ENCODE data around the gene UNC79.

Gene UNC79

DNA sequence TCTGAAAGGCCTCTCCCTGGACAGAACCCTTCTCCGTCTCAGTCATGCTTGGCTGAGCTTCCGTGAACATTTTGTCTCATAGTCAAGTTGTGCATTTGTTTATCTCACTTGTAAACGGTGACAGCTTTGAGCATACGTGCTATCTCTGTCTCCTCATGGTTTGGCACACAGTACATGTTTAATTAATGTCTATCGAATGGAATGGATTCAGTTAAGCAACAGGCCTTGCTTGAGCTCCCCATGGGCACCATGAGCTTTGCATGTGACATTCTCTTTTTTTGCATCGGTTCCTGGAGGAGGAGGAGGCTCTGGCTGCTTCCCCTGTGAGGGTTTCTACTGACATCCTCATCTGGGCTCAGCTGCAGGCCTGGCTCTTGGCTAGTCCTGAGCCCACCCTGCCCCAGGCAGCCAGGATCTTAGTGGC lies 277.6 kb downstream of the UNC79 start:
- no peak for DNase-seq (ENCODE audit: low read depth)

DNA sequence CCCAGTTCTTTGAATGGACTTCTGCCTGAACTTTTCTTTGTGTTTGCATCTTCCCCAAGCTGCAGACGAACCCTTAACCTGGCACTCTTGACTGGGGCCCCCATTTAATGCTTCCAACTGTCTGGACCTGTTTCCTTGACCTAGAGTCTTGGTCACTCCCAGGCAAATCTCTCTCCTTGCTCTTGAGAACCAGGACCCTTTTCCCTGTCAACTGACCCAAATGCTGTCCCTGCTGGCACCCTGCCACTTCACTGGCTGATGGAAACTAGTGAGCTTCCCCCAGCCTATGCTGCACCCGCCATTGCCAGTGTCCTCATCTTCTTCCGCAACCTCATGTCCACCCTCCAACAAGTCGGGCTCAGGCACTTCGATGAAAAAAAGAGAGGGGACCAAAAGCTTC lies 278.1 kb downstream of the UNC79 start:
- DNase-seq (ENCODE audit: low read depth) = no peak

DNA sequence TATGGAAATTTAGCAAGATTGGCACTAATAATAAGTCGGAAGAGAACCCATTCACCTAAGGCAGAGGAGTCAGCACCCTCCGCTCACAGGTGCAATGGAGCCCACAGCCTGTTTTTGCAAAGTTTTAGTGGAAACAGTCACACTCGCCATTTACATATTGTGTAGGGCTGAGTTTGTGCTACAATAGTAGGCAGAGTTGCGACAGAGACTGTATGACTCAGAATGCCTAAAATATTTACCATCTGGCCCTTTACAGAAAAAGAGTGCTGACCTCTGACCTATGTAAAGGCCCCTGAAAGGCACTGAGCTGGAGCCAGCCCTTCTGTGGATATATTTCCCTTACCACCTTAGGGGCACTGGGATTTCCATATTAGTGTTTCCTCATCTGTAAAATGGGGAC lies 278.5 kb downstream of the UNC79 start:
- DNase-seq (ENCODE audit: low read depth) = no peak

DNA sequence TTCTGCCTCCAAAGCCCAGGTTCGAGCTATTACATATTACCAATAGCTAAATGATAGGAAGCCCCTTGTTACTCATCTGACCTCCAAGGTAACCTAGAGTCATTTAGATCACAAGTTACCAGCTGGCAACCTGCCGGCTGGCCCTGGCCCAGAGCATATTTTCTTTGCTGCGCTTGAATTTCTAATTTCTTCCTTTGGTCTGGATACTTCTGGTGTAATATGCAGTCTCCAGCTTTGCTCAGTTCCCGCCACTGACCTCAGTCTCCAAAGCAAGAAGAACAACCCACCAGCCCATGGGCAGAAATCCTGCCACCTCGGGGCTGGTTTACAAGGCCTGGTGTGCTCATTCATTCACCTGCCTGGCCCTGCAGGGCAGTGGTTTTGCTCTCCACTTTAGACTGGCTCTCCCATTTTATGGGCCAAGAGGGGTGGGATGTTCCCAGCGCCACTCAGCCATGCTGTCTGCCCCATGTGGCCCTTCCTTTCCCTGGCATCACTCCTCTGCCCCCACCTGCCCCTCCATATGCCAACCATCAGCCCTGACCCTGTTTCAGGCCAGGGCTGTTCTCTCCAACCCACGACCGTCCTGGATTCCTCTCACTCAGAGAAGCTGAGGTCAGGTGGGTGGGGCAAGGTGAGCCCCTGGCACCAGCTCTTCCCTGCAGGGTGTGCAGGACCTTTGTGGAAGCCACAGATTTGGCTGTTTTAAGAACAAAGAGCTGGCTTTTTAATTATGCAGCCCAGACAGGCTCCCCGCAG lies 281.5 kb downstream of the UNC79 start:
- no peak for DNase-seq (ENCODE audit: low read depth)

DNA sequence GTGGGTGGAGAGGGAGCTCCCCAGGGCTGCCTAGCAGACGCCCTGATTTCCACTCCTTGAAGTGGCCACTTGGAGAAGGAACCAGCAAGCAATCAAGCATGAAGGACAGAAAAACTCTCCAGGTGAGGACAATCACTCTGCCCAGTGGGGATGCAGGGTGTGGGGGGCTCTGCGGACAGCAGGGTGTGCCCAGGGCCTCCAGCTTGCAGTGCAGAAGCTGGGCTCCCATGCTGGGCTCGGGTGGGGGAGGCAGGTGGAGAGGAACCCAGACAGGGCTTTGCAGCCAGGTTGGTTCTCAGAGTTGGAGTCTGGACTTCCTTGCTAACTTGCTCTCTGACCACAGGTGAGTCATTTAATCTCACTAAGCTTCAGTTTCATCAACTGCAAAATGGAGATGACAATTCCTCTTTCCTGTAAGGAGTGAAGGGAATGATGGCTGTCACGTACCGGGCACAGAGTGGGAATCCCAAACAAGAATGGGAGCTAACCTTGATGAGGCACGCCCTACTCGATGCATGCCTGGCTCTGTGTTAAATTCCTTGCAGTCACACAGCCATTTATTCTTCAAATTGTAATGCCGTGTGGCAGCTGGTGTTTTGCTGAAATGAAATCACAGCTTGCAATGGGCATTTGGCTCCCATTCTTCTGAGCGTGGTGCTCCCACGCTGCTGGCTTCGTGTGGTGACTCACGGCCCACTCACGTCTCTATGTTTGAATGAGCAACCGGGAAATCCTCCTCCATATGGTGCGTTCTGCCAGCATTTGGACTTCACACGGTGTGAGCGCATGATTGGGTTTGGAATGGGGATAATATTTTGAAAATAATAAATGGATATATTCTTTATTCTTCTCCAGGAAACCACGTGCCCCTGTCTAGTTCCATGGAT lies 282.3 kb downstream of the UNC79 start:
- no peak for DNase-seq (ENCODE audit: low read depth)

DNA sequence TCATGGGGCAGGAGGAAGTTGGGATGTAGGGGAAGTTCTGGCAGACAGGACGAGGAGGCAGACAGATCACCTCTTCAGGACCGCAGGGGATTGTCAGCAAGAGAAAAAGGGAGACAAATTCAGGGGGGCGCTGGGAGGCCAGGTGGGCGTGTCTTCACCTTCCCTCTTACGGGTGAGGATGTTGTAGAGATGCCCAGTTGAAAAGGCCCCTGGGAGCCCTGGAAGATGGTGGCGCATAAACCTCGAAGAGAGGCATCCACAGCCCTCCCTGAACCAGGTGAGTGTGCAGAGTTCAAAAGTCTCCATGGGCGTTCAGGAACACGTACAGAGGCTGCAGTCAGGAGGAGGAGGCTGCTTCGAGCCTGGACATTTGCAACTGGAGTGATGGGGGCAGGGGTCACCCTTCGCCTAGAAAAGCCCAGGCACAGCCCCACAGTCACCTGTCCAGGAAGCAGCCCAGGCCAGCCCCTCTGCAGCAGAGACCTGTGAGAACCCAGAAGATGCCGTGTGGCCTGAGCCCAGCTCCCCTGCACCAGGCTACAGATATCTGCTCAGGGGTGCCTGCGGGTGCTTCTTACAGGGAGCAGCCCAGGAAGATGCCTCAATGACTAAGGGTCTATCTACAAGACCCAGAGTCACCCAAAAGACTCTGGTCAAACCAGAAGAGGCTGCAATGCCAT lies 283.1 kb downstream of the UNC79 start:
- no peak for DNase-seq (ENCODE audit: low read depth)

DNA sequence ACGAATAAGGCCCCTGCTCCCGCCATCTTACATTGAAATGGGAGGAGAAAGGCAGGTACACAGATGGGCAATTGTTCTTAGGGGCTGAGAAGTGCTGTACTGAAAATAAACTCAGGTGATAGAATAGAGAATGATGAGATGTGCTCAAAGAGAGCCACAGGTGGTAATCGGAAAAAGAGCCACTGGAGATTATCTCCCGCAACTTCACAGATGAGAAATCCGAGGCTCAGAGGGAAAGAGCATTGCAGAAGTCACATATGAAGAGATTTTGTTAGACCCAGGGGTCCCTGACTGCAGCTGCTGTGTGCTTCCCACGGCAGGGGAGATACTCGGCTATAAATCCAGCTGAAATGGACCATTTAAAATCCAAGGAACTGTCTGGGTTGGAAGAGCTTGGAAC lies 283.9 kb downstream of the UNC79 start:
- no peak for DNase-seq (ENCODE audit: low read depth)

DNA sequence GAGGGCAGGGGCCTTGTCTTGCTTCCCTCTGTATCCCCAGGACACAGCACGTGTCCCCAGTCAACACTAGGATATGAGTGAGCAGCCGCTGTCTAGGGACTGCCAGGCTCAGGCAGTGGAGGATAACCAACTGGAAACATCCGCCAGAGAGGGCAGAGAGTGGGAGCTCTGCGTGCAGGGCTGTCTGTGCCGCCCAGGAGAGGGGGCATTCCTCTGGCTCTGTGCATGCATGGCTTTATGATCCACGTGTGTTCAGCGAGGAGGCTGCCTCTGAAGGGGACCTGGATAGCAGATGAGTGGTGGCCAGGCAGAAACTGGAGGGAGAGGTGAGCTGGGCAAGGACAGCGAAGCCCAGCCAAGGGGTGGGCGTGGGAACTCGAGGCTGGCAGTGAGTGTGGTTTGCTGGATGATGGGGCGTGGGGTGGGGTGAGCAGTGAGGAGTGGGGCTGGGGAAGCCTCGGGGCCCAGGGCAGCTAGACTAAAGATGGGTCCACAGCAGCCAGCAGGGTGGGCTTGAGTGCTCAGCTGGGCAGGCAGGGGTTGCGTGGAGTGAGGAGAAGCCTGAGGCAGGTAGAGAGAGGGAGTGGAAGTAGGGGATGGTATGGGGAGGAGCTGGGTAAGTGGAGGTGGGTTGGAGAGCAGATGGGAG lies 284.7 kb downstream of the UNC79 start:
- DNase-seq (ENCODE audit: low read depth) = no peak

DNA sequence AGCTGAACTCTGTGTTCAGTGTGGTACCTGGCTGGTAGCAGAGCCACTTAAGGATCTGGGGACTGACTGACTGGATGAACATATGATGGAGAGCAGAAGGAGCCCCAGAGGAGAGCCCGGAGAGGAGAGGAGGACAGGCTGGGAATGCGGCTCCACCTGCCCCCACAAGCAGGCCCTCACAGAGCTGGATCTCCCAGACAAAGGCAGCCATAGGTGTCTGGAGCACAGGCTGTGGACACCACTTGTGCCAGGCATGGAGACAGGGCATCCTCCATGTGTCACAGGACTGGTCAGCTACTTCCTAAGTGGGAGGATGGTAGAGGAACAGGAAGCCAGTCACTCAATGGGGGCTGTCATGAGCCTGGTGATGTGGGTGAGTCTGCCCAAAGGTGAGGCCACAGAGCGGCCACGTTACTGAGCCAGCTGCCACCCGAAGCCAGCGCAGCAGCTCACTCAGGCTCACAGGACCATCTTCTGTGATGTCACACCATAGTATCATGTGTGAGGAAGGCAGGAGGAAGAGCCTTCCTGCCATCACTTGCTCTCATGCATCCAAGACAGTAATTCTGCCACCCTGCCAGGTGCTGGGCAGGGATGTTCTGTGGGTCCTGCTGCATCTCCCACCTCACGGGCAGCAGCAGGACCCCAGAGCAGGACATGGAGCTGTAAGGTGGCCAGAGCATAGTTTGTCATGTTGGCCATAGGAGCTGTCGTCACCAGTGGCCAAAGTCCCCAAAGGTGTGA lies 285.4 kb downstream of the UNC79 start:
- DNase-seq (ENCODE audit: low read depth) = no peak

DNA sequence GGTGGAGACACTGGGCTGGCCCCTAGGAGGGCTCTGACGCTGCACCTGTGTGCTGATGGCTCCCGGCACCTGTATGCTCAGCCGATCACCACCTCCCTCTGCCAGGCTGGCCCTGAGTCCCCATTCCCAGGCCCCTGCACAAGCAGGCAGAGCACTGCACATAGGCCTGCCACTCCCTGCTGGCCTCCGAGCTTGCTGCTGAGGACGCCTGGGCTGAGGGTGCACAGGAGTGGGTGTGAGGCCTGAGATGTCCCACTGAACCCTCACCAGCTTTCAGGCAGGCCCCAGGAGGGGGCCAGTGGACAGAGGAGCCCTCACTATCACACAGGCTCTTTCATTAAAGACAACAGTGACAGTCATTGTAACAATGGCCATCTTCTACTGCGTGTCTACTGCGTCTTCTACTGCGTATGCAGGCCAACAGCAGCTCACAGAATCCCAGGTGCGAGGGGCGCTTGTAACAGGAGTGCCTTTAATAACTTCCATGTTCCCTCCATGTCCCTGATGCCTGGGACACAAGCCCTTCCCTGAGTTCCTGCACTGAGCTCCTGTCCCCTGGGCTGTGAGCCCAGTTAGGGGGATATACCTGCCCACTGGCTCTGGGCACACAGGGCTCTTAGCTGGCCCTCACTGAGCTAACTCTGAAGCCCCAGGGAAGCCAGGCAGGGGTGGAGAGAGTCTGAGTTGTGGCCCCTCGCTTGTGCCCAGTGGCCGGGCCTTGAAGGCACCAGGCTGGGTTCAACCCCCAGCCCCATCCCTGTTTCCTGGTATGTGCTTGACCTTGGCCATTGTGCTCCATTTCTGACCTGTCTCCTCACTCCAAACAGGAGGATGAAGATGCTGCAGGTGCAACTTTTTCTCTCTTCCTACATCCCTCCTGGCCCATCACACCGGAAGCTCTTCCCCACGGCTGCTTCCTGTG lies 286.3 kb downstream of the UNC79 start:
- DNase-seq (ENCODE audit: low read depth) = no peak

DNA sequence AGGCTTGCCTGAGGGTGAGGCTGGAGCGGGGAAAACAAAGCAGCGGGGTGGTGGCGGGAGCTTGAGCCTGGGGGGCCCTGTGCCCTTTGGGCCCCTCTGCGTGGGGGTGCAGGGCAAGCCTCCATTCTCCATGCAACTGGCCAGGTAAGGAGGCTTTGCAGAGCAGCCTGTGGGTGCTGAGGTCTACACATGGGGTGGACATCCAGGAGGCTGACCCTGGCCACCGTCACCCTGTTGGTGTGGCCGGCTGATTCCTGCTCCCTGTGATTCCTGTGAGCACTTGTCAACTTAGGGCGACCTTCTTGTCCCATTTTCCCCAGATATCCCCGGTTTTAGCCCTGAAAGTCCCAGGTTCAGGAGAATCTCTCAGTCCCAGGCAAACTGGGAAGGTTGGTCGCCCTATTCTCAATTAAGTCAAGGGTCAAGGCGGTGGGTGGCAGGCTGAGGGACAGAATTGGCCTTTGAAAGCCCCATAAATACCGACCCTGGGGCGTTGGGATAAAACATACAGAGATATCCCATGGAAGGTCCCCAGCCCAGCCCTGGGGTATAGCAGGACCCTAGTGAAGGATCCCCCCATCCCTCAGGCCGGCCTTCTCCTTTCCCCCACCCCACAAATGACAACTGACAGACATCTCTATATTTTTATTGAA lies 287.1 kb downstream of the UNC79 start:
- no peak for DNase-seq (ENCODE audit: low read depth)

DNA sequence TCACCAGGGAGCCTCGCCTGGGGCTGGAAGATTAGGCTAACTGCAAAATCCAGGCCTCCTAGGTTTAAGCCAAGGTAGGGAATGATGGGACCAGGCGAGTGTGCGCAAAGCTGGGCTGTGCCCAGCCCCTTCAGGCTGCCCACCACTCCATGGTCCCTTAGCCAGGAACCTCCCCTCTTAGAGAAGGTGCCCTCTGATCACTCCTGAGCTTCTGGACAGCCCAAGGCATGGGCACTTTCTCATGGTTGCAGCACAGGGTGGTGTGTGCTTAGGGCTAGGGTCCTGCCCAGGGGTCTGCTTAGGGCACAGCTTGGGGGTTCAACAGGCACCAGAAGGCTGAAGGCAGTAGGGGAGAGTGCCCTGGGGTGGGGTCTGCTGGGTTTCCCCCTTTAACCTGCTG lies 288.5 kb downstream of the UNC79 start:
- no peak for DNase-seq (ENCODE audit: low read depth)

DNA sequence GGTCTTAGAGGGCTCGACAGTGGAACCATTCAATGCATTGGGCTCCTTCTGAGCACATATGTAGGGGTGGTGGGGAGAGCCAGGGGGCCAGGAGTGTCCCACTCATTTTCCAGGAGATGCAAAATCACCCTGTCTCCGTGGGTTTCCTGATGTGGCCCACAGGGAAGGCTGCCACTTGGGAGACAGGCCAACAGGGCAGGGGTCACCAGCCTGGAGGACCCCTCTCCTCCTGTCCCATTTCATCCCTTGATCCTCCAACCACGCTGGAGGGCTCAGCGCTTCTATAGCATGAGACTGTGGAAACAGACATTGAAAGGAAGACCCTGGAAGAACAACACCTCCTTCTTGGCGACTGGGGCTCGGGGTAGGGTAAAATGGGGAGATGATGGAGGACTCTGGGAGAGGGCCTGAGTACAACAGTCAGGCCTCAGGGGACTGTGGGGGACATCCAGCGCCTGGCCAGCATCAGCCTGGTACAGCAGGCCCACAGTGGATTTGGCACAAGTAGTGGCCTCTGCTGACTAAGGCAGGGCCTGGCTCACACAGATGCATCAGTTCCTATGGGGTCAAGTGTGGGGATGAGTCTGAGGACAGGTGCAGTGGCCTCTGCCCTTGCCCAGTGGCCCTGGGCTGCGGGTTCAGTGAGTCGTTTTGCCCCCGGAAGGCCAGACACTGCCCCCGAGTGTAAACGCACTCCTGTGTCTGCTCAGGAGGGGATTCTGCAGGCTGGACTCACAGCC lies 289.5 kb downstream of the UNC79 start:
- no peak for DNase-seq (ENCODE audit: low read depth)

DNA sequence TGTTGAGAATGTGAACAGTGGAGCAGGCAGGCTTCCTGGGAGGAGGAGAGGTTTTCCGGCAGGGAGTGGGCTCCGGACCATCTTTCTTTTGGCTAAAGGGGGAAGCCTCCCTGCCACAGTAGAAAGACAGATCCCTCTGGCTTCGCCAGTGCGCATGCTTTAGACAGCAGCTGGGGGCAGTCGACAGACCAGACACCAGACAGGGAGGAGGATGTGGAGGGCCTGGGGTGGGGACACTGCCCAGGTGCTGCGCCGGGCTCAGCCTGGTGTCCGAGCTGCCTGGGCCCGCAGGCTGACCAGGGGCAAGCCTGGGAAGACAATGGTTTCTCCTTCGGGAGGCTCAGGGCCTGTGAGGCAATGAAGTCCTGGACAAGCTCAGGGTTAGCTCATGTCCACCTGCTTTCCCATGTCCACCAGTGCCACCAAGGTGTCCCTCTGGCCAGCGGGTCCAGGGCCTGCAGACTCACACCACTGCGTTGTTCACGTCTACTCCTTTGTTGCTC lies 290.3 kb downstream of the UNC79 start:
- no peak for DNase-seq (ENCODE audit: low read depth)

DNA sequence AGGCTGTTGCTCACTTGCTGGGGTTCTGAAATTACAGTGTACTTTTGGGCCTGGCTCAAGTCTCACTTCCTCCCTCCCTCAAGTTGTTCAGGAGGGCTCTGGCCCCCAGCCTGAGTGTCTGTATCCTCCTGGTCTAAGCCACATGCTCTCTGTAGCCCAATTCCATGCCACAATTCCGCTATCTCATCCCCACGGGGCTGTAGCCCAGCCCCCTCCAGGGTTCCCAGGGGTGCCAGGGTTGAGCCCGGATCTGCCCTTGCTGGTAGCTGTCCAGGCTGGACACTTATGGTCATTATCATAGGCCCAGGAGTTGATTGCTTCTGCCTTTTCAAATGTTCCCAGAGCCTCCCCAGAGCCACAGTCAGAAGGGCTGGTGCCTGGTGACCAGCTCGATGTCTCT lies 292.3 kb downstream of the UNC79 start:
- DNase-seq (ENCODE audit: low read depth) = no peak

DNA sequence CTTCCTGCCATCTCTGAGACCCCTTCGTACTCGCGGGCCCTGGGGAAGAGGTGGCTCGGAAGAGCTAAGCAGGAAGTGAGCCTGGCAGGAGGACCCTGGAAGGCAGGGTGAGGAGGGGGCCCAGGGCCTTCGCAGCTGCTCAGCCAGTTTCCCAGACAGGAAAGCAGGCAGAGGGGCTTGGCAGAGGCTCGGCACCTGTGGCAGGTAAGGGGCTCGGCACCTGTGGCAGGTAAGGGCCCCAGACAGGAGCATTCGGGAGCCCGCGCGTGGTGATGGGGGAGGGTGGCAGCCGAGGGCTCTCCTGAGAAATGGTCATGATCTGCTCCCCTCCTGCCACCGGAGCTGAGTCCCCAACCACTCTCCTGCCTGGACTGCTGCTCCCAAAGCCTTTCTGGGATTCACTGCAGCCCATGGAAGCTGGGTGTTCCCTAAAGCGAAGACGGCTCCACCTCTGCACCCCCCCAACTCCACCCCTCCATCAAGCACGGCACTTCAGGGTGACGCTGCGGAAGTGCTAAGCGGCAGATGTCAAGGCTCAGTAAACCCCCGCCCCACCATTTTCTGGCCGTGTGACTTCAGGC lies 294.4 kb downstream of the UNC79 start:
- DNase-seq (ENCODE audit: low read depth) = no peak

DNA sequence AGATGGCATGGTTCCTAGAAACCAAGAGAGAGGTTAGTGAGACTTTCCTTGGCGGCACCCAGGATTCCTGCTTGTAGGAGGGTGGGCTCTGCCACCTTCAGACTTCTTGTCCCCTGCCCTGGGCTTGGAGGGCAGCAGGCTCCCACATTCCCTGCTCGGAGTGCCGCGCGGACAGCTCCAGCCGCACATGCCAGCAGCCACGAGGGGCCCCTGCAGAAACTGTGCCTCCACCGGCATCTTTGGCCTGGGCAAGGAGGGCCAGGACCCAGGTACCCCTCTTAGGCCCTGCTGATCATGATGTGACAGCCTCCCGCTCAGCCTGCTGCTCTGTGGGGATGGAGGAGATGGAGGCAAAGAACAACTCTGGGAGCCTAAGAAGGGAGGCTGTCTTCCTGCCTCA lies 295.3 kb downstream of the UNC79 start:
- no peak for DNase-seq (ENCODE audit: low read depth)

DNA sequence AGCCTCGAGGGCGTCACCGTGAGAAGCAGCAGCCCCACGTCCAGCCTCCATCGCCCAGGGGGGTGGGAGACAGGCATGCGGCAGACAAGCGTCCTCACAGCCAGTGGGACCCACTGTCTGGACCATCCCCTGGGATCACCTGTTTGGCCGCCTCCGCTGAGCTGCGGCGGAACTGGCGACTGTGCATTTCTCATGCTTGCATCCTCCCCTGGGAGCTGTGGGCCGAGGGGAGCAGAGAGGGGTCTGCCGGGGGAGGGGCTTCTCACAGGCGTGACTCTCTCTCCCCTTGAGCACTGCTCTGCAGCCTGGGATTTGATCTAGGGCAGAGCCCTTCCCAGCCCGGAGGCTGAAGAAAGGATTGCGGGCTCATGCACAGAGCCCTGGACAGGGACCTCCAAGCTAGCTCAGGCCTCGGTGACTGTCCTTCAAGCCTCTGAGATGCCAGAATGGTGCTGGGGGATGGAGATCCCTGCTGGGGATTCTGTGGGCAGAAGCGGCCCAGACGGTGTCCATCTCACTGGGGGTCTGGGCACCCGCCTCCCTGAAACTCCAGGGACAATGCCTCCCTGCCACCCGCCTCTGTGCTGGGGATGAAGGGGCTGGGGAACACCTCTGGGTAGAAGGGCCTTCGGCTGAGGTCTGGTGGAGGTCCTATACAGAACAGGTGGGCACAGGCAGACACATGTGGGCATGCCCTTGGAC lies 296.5 kb downstream of the UNC79 start:
- DNase-seq (ENCODE audit: low read depth) = no peak
